Nasal cavity respiratory epithelium epithelial cell of viscerocranial mucosa (primary cell): ENCODE results near the gene OR7D2. TPM values are rescaled to one million over a fixed set of nuclear protein-coding genes. Genes with fewer than 3 reads are reported as not detected.

Experiments used
- total RNA-seq: library from RNA; depleted of rRNA; stranded (reverse); fragments of >200 nt; gene quantifications from 2 replicates; pipeline ENCODE4 v1.2.3, GENCODE V29; 2014

Gene OR7D2
- not detected in 2 replicates for total RNA-seq

DNA sequence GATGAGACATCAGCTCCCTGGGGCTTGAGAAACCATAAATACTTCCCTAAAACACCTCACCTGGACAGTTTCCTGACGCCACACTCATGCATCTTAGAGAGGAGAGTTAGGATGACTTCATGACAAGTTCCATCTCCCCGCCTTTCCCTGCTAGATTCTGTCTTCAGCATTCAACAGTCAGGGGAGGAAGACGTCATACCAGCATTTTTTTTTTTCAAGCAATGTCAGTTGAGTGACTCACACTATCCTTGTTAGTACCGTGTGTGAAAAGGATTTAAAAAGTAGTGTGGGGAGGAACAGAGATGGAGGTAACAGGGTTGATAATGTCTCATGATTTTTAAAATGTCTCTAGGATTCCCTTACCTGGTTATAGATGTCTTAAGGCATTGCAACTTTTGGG is at the start of gene OR7D2:
Gene OR7D2, plus strand, starts transcription at position 79 of the 400 bp plus-strand sequence. CDS start 6,803 bp downstream, outside the sequence.

DNA sequence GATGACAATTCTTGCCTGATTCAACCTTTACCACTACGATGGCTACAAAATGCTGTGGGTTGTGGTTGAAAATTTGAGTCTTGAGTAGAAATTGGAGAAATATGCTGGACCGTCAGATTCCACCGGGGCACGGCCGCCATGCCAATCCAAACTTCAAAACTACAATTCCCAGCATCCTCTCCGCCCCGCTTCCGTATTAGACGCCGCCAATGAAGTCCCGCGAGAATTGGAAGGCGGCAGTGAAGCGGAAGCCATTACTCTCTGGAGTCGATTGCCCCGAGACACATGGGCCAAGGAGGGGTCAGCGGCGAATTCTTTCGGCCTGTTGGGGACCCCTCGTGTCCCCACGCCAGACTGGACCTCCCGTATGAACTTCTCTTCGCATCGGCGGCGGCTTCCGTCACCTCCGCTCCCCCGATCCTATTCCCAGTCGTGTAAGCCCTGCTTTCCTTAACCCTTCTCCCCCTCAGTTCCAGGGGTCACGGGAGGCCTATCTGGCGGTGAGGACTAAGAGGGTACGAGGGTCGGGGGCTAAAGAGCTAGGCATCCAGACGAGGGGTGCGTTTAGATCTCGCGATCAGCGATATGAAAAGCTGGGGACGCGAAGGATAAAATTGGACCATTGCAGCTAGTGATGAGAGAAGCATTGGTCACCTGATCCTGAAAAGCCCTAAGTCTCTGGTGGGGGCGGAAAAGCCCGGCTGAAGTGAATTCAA is 38.5 kb upstream of the OR7D2 start, which contains the start of gene ZNF317:
Gene ZNF317, plus strand, starts transcription at position 239 of the 716 bp plus-strand sequence. CDS start 15,620 bp downstream, outside the sequence.

DNA sequence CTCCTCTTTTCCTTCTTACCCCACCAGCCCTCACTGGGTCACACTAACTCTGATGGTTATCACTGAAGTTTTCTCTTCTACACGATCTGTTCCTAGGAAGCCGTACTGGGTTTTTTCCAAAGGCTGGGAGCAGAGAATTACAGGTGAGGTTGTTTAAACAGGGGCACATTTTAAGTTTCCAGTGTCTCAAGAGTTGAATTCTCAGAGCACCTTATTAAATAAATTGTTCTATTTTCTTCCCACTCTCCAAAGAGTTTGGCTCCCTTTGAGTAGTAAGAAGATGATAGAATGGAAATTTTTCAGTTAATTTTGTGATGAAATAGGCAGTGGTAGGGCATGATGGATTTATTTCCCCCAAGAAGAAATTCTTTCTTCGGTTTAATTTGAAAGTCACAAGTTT is 40.7 kb downstream of the OR7D2 start, which contains the start of gene OR7D4:
Gene OR7D4, minus strand, starts transcription at position 101 of the 400 bp plus-strand sequence. CDS start 4,752 bp downstream, outside the sequence.

Other genes with a start within 250 kb of the OR7D2 start
- under 0.01 and 0.85 TPM in 2 replicates for gene MUC16, start 168.6 kb upstream of the OR7D2 start, total RNA-seq
- gene OR1M1, start 91.9 kb upstream of the OR7D2 start, total RNA-seq = not detected in 2 replicates
- not detected in 2 replicates for gene OR7G2, start 71.5 kb upstream of the OR7D2 start, total RNA-seq
- gene OR7G1, start 63.2 kb upstream of the OR7D2 start, total RNA-seq = not detected in 2 replicates
- gene OR7G3, start 52.0 kb upstream of the OR7D2 start, total RNA-seq = not detected in 2 replicates
- gene ZNF317, start 38.6 kb upstream of the OR7D2 start, total RNA-seq = 15.7 and 27.2 TPM in 2 replicates
- gene OR7D4, start 40.6 kb downstream of the OR7D2 start, total RNA-seq = not detected in 2 replicates
- gene OR7E24, start 72.0 kb downstream of the OR7D2 start, total RNA-seq = not detected in 2 replicates
- gene ZNF699, start 130.9 kb downstream of the OR7D2 start, total RNA-seq = 19.3 and 24.9 TPM in 2 replicates
- gene ZNF559, start 145.2 kb downstream of the OR7D2 start, total RNA-seq = 6.2 and 21.6 TPM in 2 replicates
- gene ZNF177, start 184.0 kb downstream of the OR7D2 start, total RNA-seq = 0.68 and 2.3 TPM in 2 replicates